Measurements from ENCODE around the gene PPM1H. TPM values are rescaled to one million over a fixed set of nuclear protein-coding genes. Genes with fewer than 3 reads are reported as not detected.
"Not testable (repeated sequence)": the region's sequence is repeated elsewhere in the genome, so short reads cannot be mapped to it uniquely, and the experiment has no call there.

Gene PPM1H
- total RNA-seq, 2 experiments from 2014 or later, result not detected

- no peaks in the 10 kb centered on the region for H3K27me3 Mint-ChIP-seq
- ChIA-PET CTCF (no interaction called here), POLR2A (no interaction called here)
- H3K4me3 Mint-ChIP-seq, result no peak overlapping the region
- H3K27ac Mint-ChIP-seq, result no peak overlapping the region
- no peak for DNase-seq
- H3K4me1 Mint-ChIP-seq, result peaks cover 2% of the 10 kb centered on the region
- no peaks in the 10 kb centered on the region for H3K36me3 Mint-ChIP-seq (ENCODE audit: low read depth)
- no peaks in the 10 kb centered on the region for H3K9me3 Mint-ChIP-seq
Measured at GRCh38 chr12:62888454-62889110, 46.4 kb downstream of the PPM1H start.

- Mint-ChIP-seq H3K27me3 (no peaks in the 10 kb centered on the region), H3K4me1 (no peaks in the 10 kb centered on the region), H3K9me3 (no peaks in the 10 kb centered on the region), H3K4me3 (no peak overlapping the region), H3K27ac (no peak overlapping the region), H3K36me3 (ENCODE audit: low read depth) (no peaks in the 10 kb centered on the region)
- POLR2A ChIA-PET, result no interaction called here
- DNase-seq, result no peak
- CTCF ChIA-PET, result no interaction called here
Measured at GRCh38 chr12:62886796-62887195, 48.2 kb downstream of the PPM1H start.

DNA sequence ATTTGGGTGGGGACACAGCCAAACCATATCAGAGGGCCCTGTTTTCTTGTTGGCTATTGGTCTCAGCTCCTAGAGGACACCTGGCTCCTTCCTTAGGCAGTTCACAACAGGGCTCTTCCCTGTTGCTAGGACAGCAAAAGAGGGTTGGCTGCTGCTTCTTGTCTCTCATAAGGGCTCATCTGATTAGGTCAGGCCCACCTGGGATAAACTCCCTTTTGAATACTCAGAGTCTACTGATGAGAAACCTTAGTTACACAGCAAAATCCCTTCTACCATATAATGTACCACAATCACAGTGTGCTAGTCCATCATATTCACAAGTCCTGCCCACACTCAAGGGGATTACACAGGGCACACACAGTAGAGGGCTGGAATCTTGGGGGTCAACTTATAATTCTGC lies 49.7 kb downstream of the PPM1H start:
- CTCF ChIA-PET, result no interaction called here
- POLR2A ChIA-PET, result no interaction called here

DNA sequence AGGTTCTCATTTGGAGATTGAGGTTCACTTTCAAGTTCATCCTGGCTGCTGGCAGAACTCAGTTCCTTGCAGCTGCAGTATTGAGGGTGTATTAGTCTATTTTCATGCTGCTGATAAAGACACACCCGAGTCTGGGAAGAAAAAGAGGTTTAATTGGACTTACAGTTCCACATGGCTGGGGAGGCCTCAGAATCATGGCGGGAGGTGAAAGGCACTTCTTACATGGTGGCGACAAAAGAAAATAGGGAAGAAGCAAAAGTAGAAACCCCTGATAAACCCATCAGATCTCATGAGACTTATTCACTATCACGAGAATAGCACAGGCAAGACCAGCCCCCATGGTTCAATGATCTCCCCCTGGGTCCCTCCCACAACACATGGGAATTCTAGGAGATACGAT lies 50.1 kb downstream of the PPM1H start:
- CTCF ChIA-PET; H3K9me3 Mint-ChIP-seq; H3K4me3 Mint-ChIP-seq; H3K27me3 Mint-ChIP-seq; H3K4me1 Mint-ChIP-seq; H3K27ac Mint-ChIP-seq; DNase-seq; H3K36me3 Mint-ChIP-seq (ENCODE audit: low read depth); POLR2A ChIA-PET: not testable (repeated sequence)

More for the DNA sequence above, 49.7 kb downstream of the PPM1H start:
- no peak for DNase-seq
- Mint-ChIP-seq H3K27me3 (no peaks in the 10 kb centered on the region), H3K4me1 (no peaks in the 10 kb centered on the region), H3K4me3 (no peak overlapping the region), H3K36me3 (ENCODE audit: low read depth) (no peaks in the 10 kb centered on the region), H3K9me3 (no peaks in the 10 kb centered on the region), H3K27ac (no peak overlapping the region)

DNA sequence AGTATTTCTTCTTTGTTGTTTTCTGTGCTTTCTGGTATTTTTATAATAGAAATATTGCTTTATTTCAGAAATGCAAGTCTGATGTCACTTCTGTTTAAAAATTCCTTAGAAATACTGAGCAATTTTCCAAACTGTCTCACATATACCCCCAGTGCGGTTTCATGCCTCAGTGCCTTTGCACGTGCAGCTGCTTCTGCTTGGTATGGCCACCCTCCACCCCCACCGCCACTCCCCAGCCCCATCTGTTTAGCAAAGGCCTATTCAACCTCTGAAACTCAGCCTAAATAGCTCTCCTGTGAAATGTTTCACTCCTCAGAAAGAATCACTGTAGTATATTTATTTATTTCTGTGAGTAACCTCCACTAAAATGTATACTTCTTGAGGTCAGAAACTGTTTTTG lies 52.3 kb downstream of the PPM1H start:
- ChIA-PET POLR2A (no interaction called here), CTCF (no interaction called here)
- Mint-ChIP-seq H3K4me1 (no peaks in the 10 kb centered on the region), H3K9me3 (no peaks in the 10 kb centered on the region), H3K27me3 (no peaks in the 10 kb centered on the region), H3K27ac (no peak overlapping the region), H3K36me3 (ENCODE audit: low read depth) (no peaks in the 10 kb centered on the region), H3K4me3 (no peak overlapping the region)
- no peak for DNase-seq

GRCh38 chr12:62882140-62882539 lies 52.8 kb downstream of the PPM1H start:
- ChIA-PET POLR2A (no interaction called here), CTCF (no interaction called here)
- no peak for DNase-seq
- Mint-ChIP-seq H3K4me3 (no peak overlapping the region), H3K27ac (no peak overlapping the region), H3K4me1 (no peaks in the 10 kb centered on the region), H3K9me3 (no peaks in the 10 kb centered on the region), H3K27me3 (no peaks in the 10 kb centered on the region), H3K36me3 (ENCODE audit: low read depth) (no peaks in the 10 kb centered on the region)

GRCh38 chr12:62879691-62880090 lies 55.3 kb downstream of the PPM1H start:
- Mint-ChIP-seq H3K4me3 (no peak overlapping the region), H3K27ac (no peak overlapping the region), H3K27me3 (no peaks in the 10 kb centered on the region), H3K9me3 (no peaks in the 10 kb centered on the region), H3K4me1 (no peaks in the 10 kb centered on the region), H3K36me3 (ENCODE audit: low read depth) (no peaks in the 10 kb centered on the region)
- ChIA-PET CTCF (no interaction called here), POLR2A (no interaction called here)
- no peak for DNase-seq

DNA sequence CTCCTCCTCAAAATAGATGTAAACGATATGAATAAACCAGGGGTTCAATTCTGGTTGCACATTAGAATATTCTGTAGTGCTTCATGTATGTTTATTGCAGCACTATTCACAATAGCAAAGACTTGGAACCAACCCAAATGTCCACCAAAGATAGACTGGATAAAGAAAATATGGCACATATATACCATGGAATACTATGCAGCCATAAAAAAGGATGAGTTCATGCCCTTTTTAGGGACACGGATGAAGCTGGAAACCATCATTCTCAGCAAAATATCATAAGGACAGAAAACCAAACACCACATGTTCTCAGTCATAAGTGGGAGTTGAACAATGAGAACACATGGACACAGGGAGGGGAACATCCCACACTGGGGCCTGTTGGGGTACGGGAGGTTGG lies 55.7 kb downstream of the PPM1H start:
- H3K4me1 Mint-ChIP-seq; H3K4me3 Mint-ChIP-seq; DNase-seq; H3K27ac Mint-ChIP-seq; POLR2A ChIA-PET; H3K9me3 Mint-ChIP-seq; H3K27me3 Mint-ChIP-seq; CTCF ChIA-PET; H3K36me3 Mint-ChIP-seq (ENCODE audit: low read depth): not testable (repeated sequence)

- DNase-seq, result no peak
- Mint-ChIP-seq H3K27ac (no peak overlapping the region), H3K4me3 (no peak overlapping the region), H3K36me3 (ENCODE audit: low read depth) (no peaks in the 10 kb centered on the region), H3K27me3 (no peaks in the 10 kb centered on the region), H3K9me3 (no peaks in the 10 kb centered on the region), H3K4me1 (no peaks in the 10 kb centered on the region)
- ChIA-PET POLR2A (no interaction called here), CTCF (no interaction called here)
Measured at GRCh38 chr12:62878211-62878610, 56.7 kb downstream of the PPM1H start.

DNA sequence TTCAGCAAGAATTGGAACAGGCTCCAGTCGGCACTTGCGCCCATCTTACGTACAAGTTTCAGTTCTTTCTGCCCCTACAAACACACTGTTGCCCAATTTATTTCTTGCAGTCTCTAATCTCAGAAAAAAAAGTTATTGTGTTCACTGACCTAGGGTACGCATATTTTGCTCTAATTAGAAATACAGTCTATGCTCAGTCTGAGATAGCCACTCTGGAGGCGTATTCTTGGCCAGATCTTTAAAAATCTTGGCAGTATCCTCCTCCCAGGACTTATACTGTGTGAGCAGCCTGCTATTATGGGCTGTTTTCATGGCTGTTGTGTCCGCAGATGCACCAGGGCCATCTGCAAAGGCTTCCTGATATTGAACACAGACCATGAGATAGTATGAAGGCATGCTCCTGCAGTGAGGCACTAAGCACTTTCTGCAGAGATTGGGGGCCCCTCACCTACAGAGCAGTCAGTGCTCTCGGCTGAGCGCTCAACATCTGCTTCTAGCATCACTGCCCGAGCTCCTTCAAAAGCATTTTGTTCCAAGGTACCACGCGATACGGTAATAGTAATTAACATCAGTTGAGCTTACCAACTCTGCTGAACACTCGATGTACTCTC lies 57.9 kb downstream of the PPM1H start:
- Mint-ChIP-seq H3K4me1 (no peaks in the 10 kb centered on the region), H3K9me3 (no peaks in the 10 kb centered on the region), H3K36me3 (ENCODE audit: low read depth) (no peaks in the 10 kb centered on the region), H3K4me3 (no peak overlapping the region), H3K27me3 (peaks cover 2% of the 10 kb centered on the region), H3K27ac (no peak overlapping the region)
- ChIA-PET CTCF (no interaction called here), POLR2A (no interaction called here)
- DNase-seq, result no peak

DNA sequence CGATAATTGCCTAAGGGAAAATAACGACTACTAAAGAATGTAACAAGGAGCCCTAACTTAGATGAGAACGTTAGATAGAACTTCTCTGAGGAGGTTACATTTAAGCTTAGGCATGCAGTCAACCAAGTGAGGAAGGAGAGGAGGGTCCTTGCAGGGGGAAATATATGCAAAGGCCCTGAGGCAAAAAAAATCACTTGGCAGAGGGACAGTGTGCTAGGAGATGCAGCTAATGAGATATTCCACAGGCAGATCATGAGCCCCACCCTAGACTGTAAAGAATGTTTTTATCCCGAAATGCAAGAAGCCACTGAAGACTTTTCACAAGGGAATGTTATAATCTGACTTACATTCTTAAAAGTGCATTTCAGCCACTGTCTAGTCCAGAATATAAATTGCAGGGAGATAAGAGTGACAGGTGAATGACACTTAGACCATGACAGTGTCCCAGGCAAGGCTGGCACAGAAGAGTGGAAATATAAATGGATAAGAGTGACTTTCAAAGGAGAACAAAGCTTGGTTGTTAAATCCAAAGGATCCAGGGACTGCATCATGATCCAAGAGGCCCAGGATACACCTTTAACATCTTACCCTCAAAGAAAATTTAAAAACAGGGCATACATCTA lies 61.0 kb downstream of the PPM1H start:
- DNase-seq, result no peak
- peaks cover 7% of the 10 kb centered on the region for H3K27me3 Mint-ChIP-seq
- H3K27ac Mint-ChIP-seq, result no peak overlapping the region
- no peaks in the 10 kb centered on the region for H3K4me1 Mint-ChIP-seq
- no peaks in the 10 kb centered on the region for H3K36me3 Mint-ChIP-seq (ENCODE audit: low read depth)
- CTCF ChIA-PET, result no interaction called here
- H3K9me3 Mint-ChIP-seq, result no peaks in the 10 kb centered on the region
- POLR2A ChIA-PET, result no interaction called here
- H3K4me3 Mint-ChIP-seq, result no peak overlapping the region

- CTCF ChIA-PET, result no interaction called here
- POLR2A ChIA-PET, result no interaction called here
- Mint-ChIP-seq H3K27me3 (peaks cover 7% of the 10 kb centered on the region), H3K36me3 (ENCODE audit: low read depth) (no peaks in the 10 kb centered on the region), H3K4me1 (no peaks in the 10 kb centered on the region), H3K4me3 (no peak overlapping the region), H3K9me3 (no peaks in the 10 kb centered on the region), H3K27ac (no peak overlapping the region)
- no peak for DNase-seq
Measured at GRCh38 chr12:62873116-62873825, 61.7 kb downstream of the PPM1H start.

GRCh38 chr12:62868820-62869219 lies 66.1 kb downstream of the PPM1H start:
- no peaks in the 10 kb centered on the region for H3K9me3 Mint-ChIP-seq
- no peaks in the 10 kb centered on the region for H3K36me3 Mint-ChIP-seq (ENCODE audit: low read depth)
- POLR2A ChIA-PET, result no interaction called here
- peaks cover 7% of the 10 kb centered on the region for H3K27me3 Mint-ChIP-seq
- H3K4me3 Mint-ChIP-seq, result no peak overlapping the region
- DNase-seq, result no peak
- CTCF ChIA-PET, result no interaction called here
- no peak overlapping the region for H3K27ac Mint-ChIP-seq
- no peaks in the 10 kb centered on the region for H3K4me1 Mint-ChIP-seq

All from activated CD4-positive, alpha-beta T cell treated with anti-CD3 and anti-CD28 coated beads, Interleukin-2, amount 10 ng/mL, durations not matched to agents 7 days and 5 days (primary cell).